Fibroblast of lung (primary cell): ENCODE data around the gene ZDHHC14.

Experiments used
- EZH2 ChIP-seq: IDR thresholded peaks from 2 replicates; pipeline ENCODE4 v1.5.1; 2012; ENCODE audit warnings: low read length, control low read depth, mild to moderate bottlenecking; ENCODE audit errors: missing control alignments
- TF ChIP-seq, protein P1 (sequence below), 2 donors: IDR thresholded peaks in 1 of 2; conservative IDR thresholded peaks in 1 of 2; 1 replicate in 1 of 2; 2 replicates in 1 of 2; pipeline ENCODE4 v1.5.1; 2011 to 2012; ENCODE audit warnings: low read length in 2 of 2, control low read depth in 1 of 2, inconsistent platforms in 1 of 2, low read depth in 1 of 2, mild to moderate bottlenecking in 1 of 2

DNA sequence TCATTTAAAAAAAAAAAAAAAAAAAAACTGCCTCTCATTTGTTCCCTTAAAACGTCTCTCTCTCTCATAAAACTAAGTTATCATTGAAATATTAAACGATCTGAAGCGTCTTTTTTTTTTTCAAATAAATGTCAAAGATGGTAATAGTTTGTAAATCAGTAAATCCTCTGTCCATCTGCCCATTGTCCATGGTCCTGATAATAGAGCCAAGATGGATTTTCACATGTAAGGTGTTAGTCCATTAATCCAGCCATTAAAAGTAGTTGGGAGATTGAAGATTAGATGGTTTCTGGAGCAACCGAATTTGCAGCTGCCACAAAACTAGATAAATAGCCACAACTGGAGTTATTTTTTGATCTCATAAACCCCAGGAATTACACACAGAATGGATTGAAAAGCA, 296.2 kb downstream of the ZDHHC14 start:
- TF ChIP-seq, protein P1, sequence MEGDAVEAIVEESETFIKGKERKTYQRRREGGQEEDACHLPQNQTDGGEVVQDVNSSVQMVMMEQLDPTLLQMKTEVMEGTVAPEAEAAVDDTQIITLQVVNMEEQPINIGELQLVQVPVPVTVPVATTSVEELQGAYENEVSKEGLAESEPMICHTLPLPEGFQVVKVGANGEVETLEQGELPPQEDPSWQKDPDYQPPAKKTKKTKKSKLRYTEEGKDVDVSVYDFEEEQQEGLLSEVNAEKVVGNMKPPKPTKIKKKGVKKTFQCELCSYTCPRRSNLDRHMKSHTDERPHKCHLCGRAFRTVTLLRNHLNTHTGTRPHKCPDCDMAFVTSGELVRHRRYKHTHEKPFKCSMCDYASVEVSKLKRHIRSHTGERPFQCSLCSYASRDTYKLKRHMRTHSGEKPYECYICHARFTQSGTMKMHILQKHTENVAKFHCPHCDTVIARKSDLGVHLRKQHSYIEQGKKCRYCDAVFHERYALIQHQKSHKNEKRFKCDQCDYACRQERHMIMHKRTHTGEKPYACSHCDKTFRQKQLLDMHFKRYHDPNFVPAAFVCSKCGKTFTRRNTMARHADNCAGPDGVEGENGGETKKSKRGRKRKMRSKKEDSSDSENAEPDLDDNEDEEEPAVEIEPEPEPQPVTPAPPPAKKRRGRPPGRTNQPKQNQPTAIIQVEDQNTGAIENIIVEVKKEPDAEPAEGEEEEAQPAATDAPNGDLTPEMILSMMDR (conservative IDR thresholded peaks at IDR 0.05 in 1 of 2, IDR thresholded peaks at IDR 0.05 in 1 of 2; ENCODE audit: low read depth in 1 of 2, low read length in 2 of 2), result no peak
- no peak for TF ChIP-seq EZH2
